Prostate gland (tissue), 2 donors: Measurements from ENCODE around the gene HSF5. TPM values are rescaled to one million over a fixed set of nuclear protein-coding genes. Genes with fewer than 3 reads are reported as not detected.

Source experiments
- DNase-seq: peaks from one replicate; pipeline ENCODE4 v3.0.0-alpha.2; 2019; ENCODE audit warnings: low spot score
- H3K27ac ChIP-seq, 2 donors: fragments of 200-600 bp; sonication (generic); 2 replicates each; pipeline ENCODE4 v1.5.1; 2017 to 2019
- H3K27me3 ChIP-seq: fragments of 200-600 bp; sonication (generic); replicated peaks from 2 replicates; pipeline ENCODE4 v1.5.1; 2019; ENCODE audit not compliant: insufficient read depth
- H3K36me3 ChIP-seq, 2 donors: fragments of 200-600 bp; sonication (generic); 1 replicate in 1 of 2; 2 replicates in 1 of 2; pipeline versions ENCODE4 v1.5.1 to v1.8.1; 2017 to 2019
- H3K4me1 ChIP-seq: fragments of 200-600 bp; sonication (generic); replicated peaks from 2 replicates; pipeline ENCODE4 v1.5.1; 2019
- H3K4me3 ChIP-seq, 2 donors: fragments of 200-600 bp; sonication (generic); 2 replicates each; pipeline ENCODE4 v1.5.1; 2017 to 2019
- H3K9me3 ChIP-seq: fragments of 200-600 bp; sonication (generic); 2 replicates; pipeline ENCODE4 v1.5.1; 2017
- POLR2A ChIP-seq: fragments of 450-650 bp; IDR thresholded peaks from one replicate; pipeline ENCODE4 v1.6.1; 2016; ENCODE audit warnings: antibody characterized with exemption, mild to moderate bottlenecking
- POLR2AphosphoS5 ChIP-seq: sonication (generic); formaldehyde crosslinking; IDR thresholded peaks from one replicate; pipeline ENCODE4 v1.6.1; 2017; ENCODE audit warnings: antibody characterized with exemption
- WGBS: methylation state at CpG from one replicate; pipeline ENCODE4 v1.1.5; 2018; 5-methylcytosine and 5-hydroxymethylcytosine counted together
- intact Hi-C: fragments of 100-400 bp; cut with DNase I; formaldehyde crosslinking; loops from one replicate; pipeline ENCODE4 v1.14.2; 2022
- total RNA-seq, 2 donors: library from RNA; depleted of rRNA; stranded (reverse); fragments of >200 nt; gene quantifications; one replicate each; pipeline ENCODE4 v1.1.0, GENCODE V29; 2016
- TF ChIP-seq, protein P1 (sequence below), 4 experiments: fragments of 200-600 bp in 2 of 4; fragments of 450-650 bp in 2 of 4; sonication (generic) in 2 of 4; IDR thresholded peaks; 1 replicate in 3 of 4; 2 replicates in 1 of 4; pipeline ENCODE4 v1.5.1; 2016 to 2019; ENCODE audit warnings: antibody characterized with exemption in 4 of 4, mild to moderate bottlenecking in 2 of 4, moderate library complexity in 2 of 4

The HSF5 gene
- total RNA-seq, 2 donors from 2014 or later = 11.5 TPM; not detected in 1

- WGBS = 35% methylated on average over 1 of the region's 1 CpG
- Histone ChIP-seq H3K4me3 (no peak overlapping the region), H3K27me3 (no peaks in the 10 kb centered on the region), H3K9me3 (no peaks in the 10 kb centered on the region), H3K4me1 (peaks cover 34% of the 10 kb centered on the region), H3K27ac (peak overlapping the region; percentile 21 to 64), H3K36me3 (no peaks in the 10 kb centered on the region)
- no peak for DNase-seq
- intact Hi-C loops = no loop called here
- no peak for TF ChIP-seq POLR2A
- peak; percentile 25 for TF ChIP-seq POLR2AphosphoS5
- TF ChIP-seq, protein P1, sequence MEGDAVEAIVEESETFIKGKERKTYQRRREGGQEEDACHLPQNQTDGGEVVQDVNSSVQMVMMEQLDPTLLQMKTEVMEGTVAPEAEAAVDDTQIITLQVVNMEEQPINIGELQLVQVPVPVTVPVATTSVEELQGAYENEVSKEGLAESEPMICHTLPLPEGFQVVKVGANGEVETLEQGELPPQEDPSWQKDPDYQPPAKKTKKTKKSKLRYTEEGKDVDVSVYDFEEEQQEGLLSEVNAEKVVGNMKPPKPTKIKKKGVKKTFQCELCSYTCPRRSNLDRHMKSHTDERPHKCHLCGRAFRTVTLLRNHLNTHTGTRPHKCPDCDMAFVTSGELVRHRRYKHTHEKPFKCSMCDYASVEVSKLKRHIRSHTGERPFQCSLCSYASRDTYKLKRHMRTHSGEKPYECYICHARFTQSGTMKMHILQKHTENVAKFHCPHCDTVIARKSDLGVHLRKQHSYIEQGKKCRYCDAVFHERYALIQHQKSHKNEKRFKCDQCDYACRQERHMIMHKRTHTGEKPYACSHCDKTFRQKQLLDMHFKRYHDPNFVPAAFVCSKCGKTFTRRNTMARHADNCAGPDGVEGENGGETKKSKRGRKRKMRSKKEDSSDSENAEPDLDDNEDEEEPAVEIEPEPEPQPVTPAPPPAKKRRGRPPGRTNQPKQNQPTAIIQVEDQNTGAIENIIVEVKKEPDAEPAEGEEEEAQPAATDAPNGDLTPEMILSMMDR (IDR thresholded peaks at IDR 0.05) = no peak
These were observed 100.4 kb downstream of the HSF5 start for GRCh38 chr17:58387834-58388233.

GRCh38 chr17:58386708-58387107 is 101.5 kb downstream of the HSF5 start:
- Histone ChIP-seq H3K27ac (no peak overlapping the region), H3K36me3 (no peaks in the 10 kb centered on the region), H3K4me1 (peaks cover 28% of the 10 kb centered on the region), H3K27me3 (no peaks in the 10 kb centered on the region), H3K4me3 (no peak overlapping the region), H3K9me3 (no peaks in the 10 kb centered on the region)
- intact Hi-C loops = no loop called here
- TF ChIP-seq, protein P1 (IDR thresholded peaks at IDR 0.05) = no peak
- TF ChIP-seq POLR2A (no peak), POLR2AphosphoS5 (no peak)
- 80% methylated on average over 3 of the region's 3 CpGs for WGBS
- DNase-seq = no peak

- H3K4me1 ChIP-seq = peaks cover 40% of the 10 kb centered on the region
- H3K36me3 ChIP-seq = no peaks in the 10 kb centered on the region
- no peak overlapping the region for H3K4me3 ChIP-seq
- no peaks in the 10 kb centered on the region for H3K27me3 ChIP-seq
- DNase-seq = no peak
- no peak overlapping the region for H3K27ac ChIP-seq
- WGBS = 40% methylated on average over 4 of the region's 4 CpGs
- TF ChIP-seq POLR2AphosphoS5 (no peak), POLR2A (no peak)
- TF ChIP-seq, protein P1 (IDR thresholded peaks at IDR 0.05) = no peak
- H3K9me3 ChIP-seq = no peaks in the 10 kb centered on the region
- intact Hi-C loops = no loop called here
These were observed 102.8 kb downstream of the HSF5 start for GRCh38 chr17:58385359-58385899.

DNA sequence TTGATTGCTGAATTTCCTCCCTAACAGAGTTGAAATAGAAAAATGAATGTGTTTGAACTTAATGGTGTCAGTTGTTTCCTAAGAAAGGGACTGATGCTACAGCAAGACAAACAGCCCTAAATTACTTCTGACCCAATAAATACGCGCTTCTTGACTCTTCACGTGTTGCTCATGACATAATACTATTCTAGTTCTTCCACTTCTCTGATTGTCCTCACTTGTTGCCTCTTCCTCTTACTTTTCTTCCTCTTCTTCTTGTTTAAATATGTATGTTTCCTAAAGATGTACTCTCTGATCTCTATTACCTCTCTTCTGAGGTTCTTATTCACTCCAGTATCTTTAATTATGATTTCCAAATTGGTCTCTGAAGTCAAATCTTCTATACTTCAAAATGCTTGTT is 103.3 kb downstream of the HSF5 start:
- intact Hi-C loops = no loop called here
- peaks cover 40% of the 10 kb centered on the region for H3K4me1 ChIP-seq
- H3K36me3 ChIP-seq = no peaks in the 10 kb centered on the region
- H3K4me3 ChIP-seq = no peak overlapping the region
- no peak for TF ChIP-seq POLR2AphosphoS5
- TF ChIP-seq, protein P1 (IDR thresholded peaks at IDR 0.05) = no peak
- no peak for TF ChIP-seq POLR2A
- no peak for DNase-seq
- no peaks in the 10 kb centered on the region for H3K9me3 ChIP-seq
- 71% methylated on average over 3 of the region's 3 CpGs for WGBS
- H3K27ac ChIP-seq = no peak overlapping the region
- no peaks in the 10 kb centered on the region for H3K27me3 ChIP-seq

DNA sequence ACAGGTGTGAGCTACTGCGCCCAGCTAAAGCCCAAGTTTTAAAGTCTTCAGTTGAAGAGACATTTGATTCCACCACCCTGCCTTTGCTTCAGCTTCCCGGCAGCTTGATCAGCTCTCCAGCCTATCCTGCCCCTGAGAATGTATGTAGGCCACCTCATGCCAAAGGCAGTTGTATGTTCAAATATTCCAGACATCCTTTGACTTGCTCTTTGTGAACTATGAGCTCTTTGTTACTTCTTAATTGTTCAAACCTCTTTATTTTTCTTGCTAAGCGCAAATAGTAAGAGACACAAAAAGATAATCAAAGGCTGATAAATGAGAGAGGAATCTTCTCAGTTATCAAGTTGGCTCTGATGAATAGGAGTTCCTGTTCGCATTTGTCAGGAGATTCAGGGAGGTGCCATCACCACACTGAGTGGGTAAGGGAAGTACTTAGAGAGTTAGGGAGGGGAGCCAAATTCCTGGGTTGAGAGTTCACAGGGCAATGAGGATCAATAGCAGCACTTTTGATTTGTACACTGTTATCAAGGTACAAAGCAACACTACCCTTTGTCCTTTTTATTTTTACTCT is 104.2 kb downstream of the HSF5 start:
- 50% methylated on average over 4 of the region's 4 CpGs for WGBS
- no peak for TF ChIP-seq POLR2A
- TF ChIP-seq POLR2AphosphoS5 = no peak
- TF ChIP-seq, protein P1 (IDR thresholded peaks at IDR 0.05) = no peak
- H3K36me3 ChIP-seq = no peaks in the 10 kb centered on the region
- H3K4me3 ChIP-seq = no peak overlapping the region
- DNase-seq = no peak
- H3K27ac ChIP-seq = no peak overlapping the region
- H3K4me1 ChIP-seq = peaks cover 34% of the 10 kb centered on the region
- no peaks in the 10 kb centered on the region for H3K27me3 ChIP-seq
- intact Hi-C loops = no loop called here
- H3K9me3 ChIP-seq = no peaks in the 10 kb centered on the region
